SK-N-SH treated with all-trans-retinoic acid at 6 μM for 48 hours (cell line): ENCODE results near the gene PIAS1.
"Not testable (repeated sequence)": the region's sequence is repeated elsewhere in the genome, so short reads cannot be mapped to it uniquely, and the experiment has no call there.

Source experiments
- ATAC-seq: fragments of 200-7000 bp; cut with Tn5 transposase; 3 replicates; pipeline ENCODE4 v1.9.1; 2020; ENCODE audit warnings: mild to moderate bottlenecking, moderate library complexity
- BACH2 ChIP-seq: fragments of 250-450 bp; sonication (Bioruptor Pico); IDR thresholded peaks from 2 replicates; pipeline ENCODE4 v1.9.0; 2021; ENCODE audit warnings: mild to moderate bottlenecking, borderline replicate concordance
- CREB5 ChIP-seq: fragments of 250-450 bp; sonication (Bioruptor Pico); IDR thresholded peaks from 2 replicates; pipeline ENCODE4 v1.5.1; 2020; ENCODE audit warnings: low read depth, mild to moderate bottlenecking, moderate library complexity
- CSRNP3 ChIP-seq: fragments of 250-450 bp; sonication (Bioruptor Pico); IDR thresholded peaks from 2 replicates; pipeline ENCODE4 v1.5.1; 2021; ENCODE audit warnings: mild to moderate bottlenecking, moderate library complexity
- ESRRG ChIP-seq: fragments of 250-450 bp; sonication (Bioruptor Pico); IDR thresholded peaks from 2 replicates; pipeline ENCODE4 v1.6.1; 2021; ENCODE audit warnings: mild to moderate bottlenecking
- GLIS3 ChIP-seq: fragments of 250-450 bp; sonication (Bioruptor Pico); IDR thresholded peaks from 2 replicates; pipeline ENCODE4 v1.5.0; 2020; ENCODE audit warnings: mild to moderate bottlenecking, moderate library complexity
- ISL1 ChIP-seq: fragments of 250-450 bp; sonication (Bioruptor Pico); IDR thresholded peaks from 2 replicates; pipeline ENCODE4 v2.1.2; 2022; ENCODE audit warnings: mild to moderate bottlenecking, moderate library complexity
- OSR1 ChIP-seq: fragments of 250-450 bp; sonication (Bioruptor Pico); IDR thresholded peaks from 2 replicates; pipeline ENCODE4 v1.8.0; 2022; ENCODE audit warnings: moderate library complexity, mild to moderate bottlenecking, inconsistent platforms
- PATZ1 ChIP-seq: fragments of 250-450 bp; sonication (Bioruptor Pico); IDR thresholded peaks from 2 replicates; pipeline ENCODE4 v1.8.0; 2020; ENCODE audit warnings: mild to moderate bottlenecking, moderate library complexity, borderline replicate concordance
- RARB ChIP-seq: fragments of 250-450 bp; sonication (Bioruptor Pico); IDR thresholded peaks from 2 replicates; pipeline ENCODE4 v1.8.0; 2021; ENCODE audit warnings: mild to moderate bottlenecking, moderate library complexity
- TCF4 ChIP-seq: fragments of 250-450 bp; sonication (Bioruptor Pico); IDR thresholded peaks from 2 replicates; pipeline ENCODE4 v1.8.0; 2021; ENCODE audit warnings: mild to moderate bottlenecking, moderate library complexity, borderline replicate concordance
- TSHZ2 ChIP-seq: fragments of 250-450 bp; sonication (Bioruptor Pico); IDR thresholded peaks from 2 replicates; pipeline ENCODE4 v1.5.0; 2020; ENCODE audit warnings: mild to moderate bottlenecking, moderate library complexity
- ZC3H10 ChIP-seq: fragments of 250-450 bp; sonication (Bioruptor Pico); IDR thresholded peaks from 2 replicates; pipeline ENCODE4 v1.5.1; 2021; ENCODE audit warnings: mild to moderate bottlenecking, moderate library complexity
- ZFP3 ChIP-seq: fragments of 250-450 bp; sonication (Bioruptor Pico); IDR thresholded peaks from 2 replicates; pipeline ENCODE4 v1.5.0; 2020; ENCODE audit warnings: mild to moderate bottlenecking, moderate library complexity
- ZFP30 ChIP-seq: fragments of 450-650 bp; formaldehyde crosslinking; IDR thresholded peaks from 2 replicates; pipeline ENCODE4 v1.5.0; 2022; ENCODE audit warnings: mild to moderate bottlenecking, moderate library complexity
- ZNF8 ChIP-seq: fragments of 450-650 bp; formaldehyde crosslinking; IDR thresholded peaks from 2 replicates; pipeline ENCODE4 v1.5.0; 2020; ENCODE audit warnings: mild to moderate bottlenecking, moderate library complexity
- TF ChIP-seq, protein P1 (sequence below): fragments of 250-450 bp; sonication (Bioruptor Pico); IDR thresholded peaks from 2 replicates; pipeline ENCODE4 v1.8.0; 2021; ENCODE audit warnings: low read depth, mild to moderate bottlenecking, moderate library complexity, borderline replicate concordance

The PIAS1 gene

DNA sequence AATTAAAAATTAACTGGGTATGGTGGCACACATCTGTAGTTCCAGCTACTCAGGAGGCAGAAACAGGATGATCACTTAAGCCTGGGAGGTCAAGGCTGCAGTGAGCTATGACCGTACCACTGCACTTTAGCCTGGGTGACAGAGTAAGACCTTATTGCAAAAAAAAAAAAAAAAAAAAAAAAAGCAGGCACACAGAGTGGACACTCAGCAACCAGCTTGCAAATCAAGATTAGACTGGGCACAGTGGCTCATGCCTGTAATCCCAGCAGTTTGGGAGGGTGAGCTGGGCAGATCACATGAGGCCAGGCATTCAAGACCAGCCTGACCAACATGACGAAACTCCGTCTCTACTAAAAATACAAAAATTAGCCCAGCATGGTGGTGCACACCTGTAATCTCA is 170.0 kb downstream of the PIAS1 start (continued):
- TF ChIP-seq PATZ1 (CRISPR knock-in tag) (no peak), GLIS3 (CRISPR knock-in tag) (no peak), CREB5 (no peak), ZC3H10 (CRISPR knock-in tag) (no peak)
- TF ChIP-seq, all 23 proteins: peak for 0

GRCh38 chr15:68224546-68225250 is 170.6 kb downstream of the PIAS1 start:
- ATAC-seq, result no peak
- no peak for TF ChIP-seq TSHZ2 (CRISPR knock-in tag)
- TF ChIP-seq ZNF8, result no peak
- no peak for TF ChIP-seq ESRRG (CRISPR knock-in tag)
- TF ChIP-seq ZFP30, result no peak
- no peak for TF ChIP-seq TCF4 (CRISPR knock-in tag)
- TF ChIP-seq BACH2 (CRISPR knock-in tag), result no peak
- no peak for TF ChIP-seq GLIS3 (CRISPR knock-in tag)
- TF ChIP-seq, protein P1, sequence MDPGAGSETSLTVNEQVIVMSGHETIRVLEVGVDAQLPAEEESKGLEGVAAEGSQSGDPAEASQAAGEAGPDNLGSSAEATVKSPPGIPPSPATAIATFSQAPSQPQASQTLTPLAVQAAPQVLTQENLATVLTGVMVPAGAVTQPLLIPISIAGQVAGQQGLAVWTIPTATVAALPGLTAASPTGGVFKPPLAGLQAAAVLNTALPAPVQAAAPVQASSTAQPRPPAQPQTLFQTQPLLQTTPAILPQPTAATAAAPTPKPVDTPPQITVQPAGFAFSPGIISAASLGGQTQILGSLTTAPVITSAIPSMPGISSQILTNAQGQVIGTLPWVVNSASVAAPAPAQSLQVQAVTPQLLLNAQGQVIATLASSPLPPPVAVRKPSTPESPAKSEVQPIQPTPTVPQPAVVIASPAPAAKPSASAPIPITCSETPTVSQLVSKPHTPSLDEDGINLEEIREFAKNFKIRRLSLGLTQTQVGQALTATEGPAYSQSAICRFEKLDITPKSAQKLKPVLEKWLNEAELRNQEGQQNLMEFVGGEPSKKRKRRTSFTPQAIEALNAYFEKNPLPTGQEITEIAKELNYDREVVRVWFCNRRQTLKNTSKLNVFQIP (CRISPR knock-in tag), result no peak
- no peak for TF ChIP-seq OSR1 (CRISPR knock-in tag)

GRCh38 chr15:68225442-68225841 is 171.3 kb downstream of the PIAS1 start:
- not testable (repeated sequence) for ATAC-seq

DNA sequence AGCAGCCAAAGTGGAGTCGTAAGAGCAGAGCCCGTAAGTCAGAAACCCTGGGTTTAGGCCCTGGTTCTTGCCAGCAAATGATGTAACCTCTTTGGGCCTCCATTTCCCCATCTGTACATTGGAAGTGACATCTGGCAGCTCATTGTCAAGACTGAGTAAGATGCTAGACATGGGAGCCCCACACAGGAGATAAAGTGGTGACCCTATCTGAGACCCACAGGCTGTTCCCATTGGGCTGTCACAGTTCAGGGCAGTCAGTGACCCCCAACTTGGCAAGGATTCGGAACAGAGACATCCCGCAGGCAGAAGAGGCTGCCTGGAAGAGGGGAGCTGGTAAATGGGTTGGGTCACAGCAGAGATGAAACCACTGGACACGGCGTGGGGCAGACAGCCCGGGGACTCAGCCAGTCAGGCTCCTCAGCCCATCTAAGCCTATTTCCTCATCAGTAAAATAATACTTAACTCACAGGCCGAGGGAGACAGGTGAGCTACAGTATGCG is 173.6 kb downstream of the PIAS1 start:
- no peak for ATAC-seq
- TF ChIP-seq TSHZ2 (CRISPR knock-in tag), result no peak
- no peak for TF ChIP-seq ZFP3 (CRISPR knock-in tag)
- no peak for TF ChIP-seq CREB5
- no peak for TF ChIP-seq ISL1 (CRISPR knock-in tag)
- no peak for TF ChIP-seq GLIS3 (CRISPR knock-in tag)
- TF ChIP-seq, protein P1 (CRISPR knock-in tag), result no peak
- TF ChIP-seq ZC3H10 (CRISPR knock-in tag), result no peak
- no peak for TF ChIP-seq ZFP30
- no peak for TF ChIP-seq PATZ1 (CRISPR knock-in tag)
- no peak for TF ChIP-seq ZNF8
- TF ChIP-seq CSRNP3 (CRISPR knock-in tag), result no peak
- no peak for TF ChIP-seq TCF4 (CRISPR knock-in tag)
- no peak for TF ChIP-seq RARB (CRISPR knock-in tag)
